ENCODE measurements around the gene NUFIP2. TPM values are rescaled to one million over a fixed set of nuclear protein-coding genes. Genes with fewer than 3 reads are reported as not detected.
"Not testable (repeated sequence)": the region's sequence is repeated elsewhere in the genome, so short reads cannot be mapped to it uniquely, and the experiment has no call there.

Gene NUFIP2, protein sequence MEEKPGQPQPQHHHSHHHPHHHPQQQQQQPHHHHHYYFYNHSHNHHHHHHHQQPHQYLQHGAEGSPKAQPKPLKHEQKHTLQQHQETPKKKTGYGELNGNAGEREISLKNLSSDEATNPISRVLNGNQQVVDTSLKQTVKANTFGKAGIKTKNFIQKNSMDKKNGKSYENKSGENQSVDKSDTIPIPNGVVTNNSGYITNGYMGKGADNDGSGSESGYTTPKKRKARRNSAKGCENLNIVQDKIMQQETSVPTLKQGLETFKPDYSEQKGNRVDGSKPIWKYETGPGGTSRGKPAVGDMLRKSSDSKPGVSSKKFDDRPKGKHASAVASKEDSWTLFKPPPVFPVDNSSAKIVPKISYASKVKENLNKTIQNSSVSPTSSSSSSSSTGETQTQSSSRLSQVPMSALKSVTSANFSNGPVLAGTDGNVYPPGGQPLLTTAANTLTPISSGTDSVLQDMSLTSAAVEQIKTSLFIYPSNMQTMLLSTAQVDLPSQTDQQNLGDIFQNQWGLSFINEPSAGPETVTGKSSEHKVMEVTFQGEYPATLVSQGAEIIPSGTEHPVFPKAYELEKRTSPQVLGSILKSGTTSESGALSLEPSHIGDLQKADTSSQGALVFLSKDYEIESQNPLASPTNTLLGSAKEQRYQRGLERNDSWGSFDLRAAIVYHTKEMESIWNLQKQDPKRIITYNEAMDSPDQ
- total RNA-seq (2014; rRNA removed; shearing (Covaris generic)), result 22.6 and 30.3 TPM in 2 replicates

GRCh38 chr17:29293890-29294579 is at the start of gene NUFIP2:
Gene NUFIP2 (minus strand): TSS chr17:29294148. CDS start chr17:29294059, 89 bp downstream.
- peak; percentile 96 for DNase-seq (ENCODE audit: low read depth)

GRCh38 chr17:29342158-29342765 is 48.3 kb upstream of the NUFIP2 start:
- no peak for DNase-seq (ENCODE audit: low read depth)

GRCh38 chr17:29341726-29342125 is 47.8 kb upstream of the NUFIP2 start:
- DNase-seq (ENCODE audit: low read depth), result no peak

GRCh38 chr17:29339016-29339415 is 45.1 kb upstream of the NUFIP2 start:
- not testable (repeated sequence) for DNase-seq (ENCODE audit: low read depth)

DNA sequence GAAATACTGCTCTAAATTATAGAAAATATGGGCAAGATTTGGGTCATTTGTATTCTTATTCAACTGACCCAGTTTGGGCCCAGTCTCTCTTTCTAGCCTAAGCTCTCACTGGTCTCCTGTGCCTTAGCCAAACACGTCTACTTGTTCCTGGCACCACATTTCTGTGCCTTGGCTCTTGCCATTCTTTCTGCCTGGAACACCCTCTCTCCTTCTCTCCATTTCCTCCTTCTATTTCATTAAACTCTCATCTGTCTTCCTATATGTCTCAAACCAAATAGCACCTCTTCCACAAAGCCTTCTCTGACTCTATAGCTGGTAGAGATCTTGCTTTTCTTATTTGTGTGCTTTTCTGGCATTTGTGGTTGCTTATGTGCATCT is 37.7 kb upstream of the NUFIP2 start:
- DNase-seq (ENCODE audit: low read depth), result no peak

GRCh38 chr17:29331075-29331707 is 37.2 kb upstream of the NUFIP2 start:
- no peak for DNase-seq (ENCODE audit: low read depth)

DNA sequence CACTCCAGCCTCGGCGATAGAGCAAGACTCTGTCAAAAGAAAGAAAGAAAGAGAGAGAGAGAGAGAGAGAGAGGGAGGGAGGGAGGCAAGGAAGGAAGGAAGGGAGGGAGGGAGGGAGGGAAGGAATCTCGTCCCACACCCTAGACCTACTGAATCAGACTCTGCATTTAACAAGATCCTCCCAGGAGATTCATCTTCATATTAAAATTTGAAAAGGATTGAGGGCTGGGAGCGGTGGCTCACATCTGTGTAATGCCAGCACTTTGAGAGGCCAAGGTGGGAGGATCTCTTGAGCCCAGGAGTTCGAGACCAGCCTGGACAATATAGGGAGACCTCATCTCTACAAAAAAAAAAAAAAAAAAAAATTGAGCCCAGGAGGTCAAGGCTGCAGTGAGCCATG is 33.5 kb upstream of the NUFIP2 start:
- no peak for DNase-seq (ENCODE audit: low read depth)

DNA sequence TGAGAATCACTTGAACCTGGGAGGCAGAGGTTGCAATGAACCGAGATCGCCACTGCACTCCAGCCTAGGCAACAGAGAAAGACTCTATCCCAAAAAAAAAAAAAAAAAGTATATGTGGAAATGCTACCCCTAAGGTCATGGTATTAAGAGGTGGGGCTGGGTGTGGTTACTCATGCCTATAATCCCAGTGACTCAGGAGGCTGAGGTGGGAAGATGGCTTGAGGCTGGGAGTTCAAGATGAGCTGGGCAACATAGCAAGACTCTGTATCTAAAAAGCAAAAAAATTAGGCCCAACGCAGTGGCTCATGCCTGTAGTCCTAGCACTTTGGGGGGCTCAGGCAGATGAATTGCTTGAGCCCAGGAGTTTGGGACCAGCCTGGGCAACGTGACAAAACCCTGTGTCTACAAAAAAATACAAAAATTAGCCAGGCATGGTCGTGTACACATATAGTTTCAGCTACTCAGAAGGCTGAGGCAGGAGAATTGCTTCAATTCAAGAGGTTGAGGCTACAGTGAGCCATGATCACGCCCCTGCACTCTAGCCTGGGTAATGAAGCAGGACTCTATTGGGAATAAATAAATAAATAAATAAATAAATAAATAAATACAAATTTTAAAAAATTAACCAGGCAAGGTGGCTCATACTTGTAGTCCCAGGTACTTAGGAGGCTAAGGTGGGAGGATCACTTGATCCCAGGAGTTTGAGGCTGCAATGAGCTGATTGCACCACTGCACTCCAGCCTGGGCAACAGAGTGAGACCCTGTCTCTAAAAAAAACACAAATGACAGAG is 32.3 kb upstream of the NUFIP2 start:
- no peak for DNase-seq (ENCODE audit: low read depth)

DNA sequence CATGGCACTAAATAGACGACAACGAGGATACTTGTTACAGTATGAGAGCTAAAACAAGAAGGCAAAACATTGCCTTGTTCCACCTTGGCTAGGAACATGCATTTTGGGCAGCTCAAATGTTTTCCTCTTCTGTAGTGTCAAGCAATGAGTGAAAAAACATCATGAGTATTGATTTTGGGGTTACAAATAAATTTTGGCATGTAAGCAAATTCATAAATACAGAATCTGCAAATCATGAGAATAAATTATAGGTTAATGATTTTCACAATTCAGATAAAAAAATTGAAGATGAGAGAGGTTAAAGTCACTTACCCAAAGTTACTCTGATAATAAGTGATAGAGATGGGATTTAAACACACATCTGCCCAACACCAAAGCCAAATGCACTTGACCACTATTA is 28.4 kb upstream of the NUFIP2 start:
- no peak for DNase-seq (ENCODE audit: low read depth)

DNA sequence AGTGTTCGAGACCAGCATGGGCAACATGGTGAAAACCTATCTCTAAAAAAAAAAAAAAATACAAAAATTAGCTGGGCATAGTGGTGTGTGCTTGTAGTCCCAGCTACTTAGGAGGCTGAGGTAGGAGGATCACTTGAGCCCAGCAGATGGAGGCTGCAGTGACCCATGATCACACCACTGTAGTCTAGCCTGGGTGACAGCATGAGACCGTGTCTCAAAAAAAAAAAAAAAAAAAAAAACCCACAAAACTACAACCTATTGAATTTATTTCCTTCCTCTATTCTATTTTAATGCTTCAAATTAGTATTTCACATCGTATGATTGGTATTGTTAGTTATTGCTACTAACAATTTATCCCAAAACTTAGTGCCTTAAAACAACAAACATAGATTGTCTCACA is 9.4 kb upstream of the NUFIP2 start:
- DNase-seq (ENCODE audit: low read depth), result no peak

DNA sequence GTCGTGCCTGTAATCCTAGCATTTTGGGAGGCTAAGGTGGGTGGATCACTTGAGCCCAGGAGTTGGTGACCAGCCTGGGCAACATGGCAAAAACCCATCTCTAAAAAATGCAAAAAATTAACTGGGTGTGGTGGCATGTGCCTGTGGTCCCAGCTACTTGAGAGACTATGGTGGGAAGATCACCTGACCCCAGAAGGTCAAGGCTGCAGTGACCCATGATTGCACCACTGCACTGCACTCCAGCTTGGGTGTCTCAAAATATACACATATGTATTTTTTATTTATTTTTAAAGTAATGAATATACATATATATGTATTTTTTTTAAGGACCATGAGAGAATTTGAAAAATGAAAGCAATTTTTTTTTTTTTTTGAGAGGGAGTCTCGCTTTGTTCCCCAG is 5.1 kb upstream of the NUFIP2 start:
- DNase-seq (ENCODE audit: low read depth), result no peak

DNA sequence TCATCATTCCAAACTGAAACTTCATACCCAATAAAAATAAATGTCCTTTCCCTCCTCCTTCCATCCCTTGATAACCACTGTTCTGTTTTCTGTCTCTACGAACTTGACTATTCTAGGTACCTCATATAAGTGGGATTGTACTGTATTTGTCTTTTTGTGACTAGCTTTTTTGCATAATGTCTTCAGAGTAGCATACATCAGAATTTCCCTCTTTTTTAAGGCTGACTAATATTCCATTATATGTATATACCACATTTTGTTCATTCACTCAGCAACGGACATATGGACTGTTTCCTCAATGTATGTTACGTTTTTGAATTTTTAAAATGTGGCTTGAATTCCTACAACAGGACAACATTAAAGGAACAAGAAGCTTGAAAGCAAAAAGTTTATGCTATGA is 1.5 kb upstream of the NUFIP2 start:
- no peak for DNase-seq (ENCODE audit: low read depth)

DNA sequence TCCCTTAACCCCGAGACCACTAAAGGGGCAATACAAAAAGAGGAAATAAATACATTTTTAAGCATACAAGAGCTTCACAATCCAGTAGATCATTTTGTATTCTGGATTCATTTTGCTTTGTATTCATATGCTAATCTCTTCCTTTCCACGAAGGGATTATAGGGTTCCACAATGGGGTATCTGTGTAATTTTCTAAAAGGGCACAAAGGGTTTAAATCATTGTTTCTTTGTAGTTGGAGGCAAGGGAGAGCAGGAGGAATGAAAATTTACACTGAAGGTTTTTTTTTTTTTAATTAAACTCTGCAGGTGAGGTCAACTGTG is 592 bp upstream of the NUFIP2 start:
- no peak for DNase-seq (ENCODE audit: low read depth)

GRCh38 chr17:29292992-29293889 is 707 bp downstream of the NUFIP2 start:
- peak; percentile 49 for DNase-seq (ENCODE audit: low read depth)

- DNase-seq (ENCODE audit: low read depth), result peak; percentile 31
Observed at GRCh38 chr17:29292071-29292991, 1.6 kb downstream of the NUFIP2 start.

GRCh38 chr17:29291163-29291752 is 2.7 kb downstream of the NUFIP2 start:
- DNase-seq (ENCODE audit: low read depth), result peak; percentile 64

GRCh38 chr17:29289852-29290251 is 4.1 kb downstream of the NUFIP2 start:
- DNase-seq (ENCODE audit: low read depth), result no peak

DNA sequence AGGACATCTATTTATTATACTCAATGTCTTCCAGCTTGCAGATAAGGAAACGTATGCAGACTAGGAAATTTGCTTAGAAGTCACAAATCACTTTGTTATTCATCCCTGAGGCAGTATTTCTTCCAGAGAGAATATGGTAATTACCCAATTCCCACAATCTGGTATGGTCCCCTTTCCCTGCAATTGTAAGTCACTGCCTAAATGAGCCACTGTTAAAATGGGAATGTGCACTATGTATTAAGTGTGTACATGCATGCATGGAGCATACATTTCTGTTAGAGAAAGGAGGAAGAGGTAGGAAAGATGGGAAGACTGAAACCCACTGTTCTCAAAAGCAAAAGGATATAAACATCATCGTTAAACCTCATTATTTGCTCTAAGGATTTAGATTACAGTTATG is 10.0 kb downstream of the NUFIP2 start:
- no peak for DNase-seq (ENCODE audit: low read depth)
